ENCODE data around the gene CLEC20A. TPM values are rescaled to one million over a fixed set of nuclear protein-coding genes. Genes with fewer than 3 reads are reported as not detected.

CLEC20A gene
- total RNA-seq, 2 donors from 2014 or later, result 0.33 to 1.5 TPM

- no peaks in the 10 kb centered on the region for H3K9me3 Mint-ChIP-seq
- no peak overlapping the region for H3K27ac Mint-ChIP-seq
- peaks cover 7% of the 10 kb centered on the region for H3K36me3 Mint-ChIP-seq (ENCODE audit: low read depth)
- Histone ChIP-seq H3K36me3 (ENCODE audit: control insufficient read depth, insufficient read depth, low read length) (no peaks in the 10 kb centered on the region), H3K9me3 (ENCODE audit: control insufficient read depth, low read length) (no peaks in the 10 kb centered on the region), H3K4me3 (ENCODE audit: low read length) (no peak overlapping the region), H3K27ac (ENCODE audit: low read depth, low read length) (no peak overlapping the region), H3K27me3 (ENCODE audit: control insufficient read depth, insufficient read depth, low read length, poor library complexity, severe bottlenecking) (no peaks in the 10 kb centered on the region), H3K4me1 (ENCODE audit: control insufficient read depth, insufficient read depth, low read length) (peaks cover 8% of the 10 kb centered on the region), H3K9ac (ENCODE audit: extremely low read depth, low read length, poor library complexity, severe bottlenecking) (no peak overlapping the region)
- H3K27me3 Mint-ChIP-seq (ENCODE audit: insufficient read depth), result no peaks in the 10 kb centered on the region
- H3K4me1 Mint-ChIP-seq, result peaks cover 21% of the 10 kb centered on the region
- no peak overlapping the region for H3K4me3 Mint-ChIP-seq
- TF ChIP-seq CTCF (conservative IDR thresholded peaks at IDR 0.05), result no peak
- WGBS, 2 experiments (ENCODE audit: insufficient coverage in 1 of 2, insufficient read length in 1 of 2), result 90 to 91% methylated on average over 4 to 5 of the region's 6 CpGs
- DNase-seq, result no peak
Measured at GRCh38 chr1:178450871-178451270, 45.9 kb downstream of the CLEC20A start.

GRCh38 chr1:178442925-178443324 lies 53.8 kb downstream of the CLEC20A start:
- peak; percentile 53 for DNase-seq
- no peak overlapping the region for H3K27ac ChIP-seq (ENCODE audit: low read depth, low read length)
- H3K27me3 Mint-ChIP-seq (ENCODE audit: insufficient read depth), result no peaks in the 10 kb centered on the region
- peaks cover 19% of the 10 kb centered on the region for H3K4me1 Mint-ChIP-seq
- H3K9ac ChIP-seq (ENCODE audit: extremely low read depth, low read length, poor library complexity, severe bottlenecking), result no peak overlapping the region
- no peak for TF ChIP-seq CTCF (conservative IDR thresholded peaks at IDR 0.05)
- peaks cover 15% of the 10 kb centered on the region for H3K36me3 ChIP-seq (ENCODE audit: control insufficient read depth, insufficient read depth, low read length)
- H3K27ac Mint-ChIP-seq, result peak overlapping the region; percentile 56
- no peak overlapping the region for H3K4me3 ChIP-seq (ENCODE audit: low read length)
- H3K27me3 ChIP-seq (ENCODE audit: control insufficient read depth, insufficient read depth, low read length, poor library complexity, severe bottlenecking), result no peaks in the 10 kb centered on the region
- H3K4me1 ChIP-seq (ENCODE audit: control insufficient read depth, insufficient read depth, low read length), result no peaks in the 10 kb centered on the region
- H3K4me3 Mint-ChIP-seq, result no peak overlapping the region
- 84 to 100% methylated on average over 1 to 3 of the region's 3 CpGs for WGBS, 2 experiments (ENCODE audit: insufficient coverage in 1 of 2, insufficient read length in 1 of 2)
- peaks cover 32% of the 10 kb centered on the region for H3K36me3 Mint-ChIP-seq (ENCODE audit: low read depth)
- no peaks in the 10 kb centered on the region for H3K9me3 Mint-ChIP-seq
- peaks cover 8% of the 10 kb centered on the region for H3K9me3 ChIP-seq (ENCODE audit: control insufficient read depth, low read length)

GRCh38 chr1:178438432-178438831 lies 58.3 kb downstream of the CLEC20A start:
- TF ChIP-seq CTCF (conservative IDR thresholded peaks at IDR 0.05), result no peak
- Mint-ChIP-seq H3K27me3 (ENCODE audit: insufficient read depth) (no peaks in the 10 kb centered on the region), H3K9me3 (no peaks in the 10 kb centered on the region), H3K36me3 (ENCODE audit: low read depth) (peaks cover 22% of the 10 kb centered on the region), H3K4me1 (peaks cover 17% of the 10 kb centered on the region), H3K4me3 (no peak overlapping the region), H3K27ac (peak overlapping the region; percentile 40)
- Histone ChIP-seq H3K27me3 (ENCODE audit: control insufficient read depth, insufficient read depth, low read length, poor library complexity, severe bottlenecking) (no peaks in the 10 kb centered on the region), H3K27ac (ENCODE audit: low read depth, low read length) (peak overlapping the region; percentile 25), H3K36me3 (ENCODE audit: control insufficient read depth, insufficient read depth, low read length) (peaks cover 15% of the 10 kb centered on the region), H3K4me3 (ENCODE audit: low read length) (no peak overlapping the region), H3K9ac (ENCODE audit: extremely low read depth, low read length, poor library complexity, severe bottlenecking) (no peak overlapping the region), H3K9me3 (ENCODE audit: control insufficient read depth, low read length) (peaks cover 8% of the 10 kb centered on the region), H3K4me1 (ENCODE audit: control insufficient read depth, insufficient read depth, low read length) (no peaks in the 10 kb centered on the region)
- DNase-seq, result no peak
- 80 to 84% methylated on average over 1 to 2 of the region's 2 CpGs for WGBS, 2 experiments (ENCODE audit: insufficient coverage in 1 of 2, insufficient read length in 1 of 2)

Data from endodermal cell (in vitro differentiated cells).